ENCODE data around the gene HBZ.

HBZ gene

GRCh38 chr16:114327-114726 lies 38.1 kb upstream of the HBZ start:
- DNase-seq (ENCODE audit: low spot score), result no peak
- no peak for TF ChIP-seq CTCF (IDR thresholded peaks at IDR 0.05; ENCODE audit: extremely low read depth, missing control alignments)

- DNase-seq (ENCODE audit: low spot score), result no peak
- TF ChIP-seq CTCF (IDR thresholded peaks at IDR 0.05; ENCODE audit: extremely low read depth, missing control alignments), result no peak
Measured at GRCh38 chr16:116015-116414, 36.4 kb upstream of the HBZ start.

GRCh38 chr16:117379-118365 lies 34.8 kb upstream of the HBZ start:
- TF ChIP-seq CTCF (IDR thresholded peaks at IDR 0.05; ENCODE audit: extremely low read depth, missing control alignments), result peak; percentile 58
- peak; percentile 56 for DNase-seq (ENCODE audit: low spot score)

- DNase-seq (ENCODE audit: low spot score), result no peak
- no peak for TF ChIP-seq CTCF (IDR thresholded peaks at IDR 0.05; ENCODE audit: extremely low read depth, missing control alignments)
Measured at GRCh38 chr16:118857-119256, 33.6 kb upstream of the HBZ start.

GRCh38 chr16:119295-119694 lies 33.1 kb upstream of the HBZ start:
- no peak for TF ChIP-seq CTCF (IDR thresholded peaks at IDR 0.05; ENCODE audit: extremely low read depth, missing control alignments)
- no peak for DNase-seq (ENCODE audit: low spot score)

GRCh38 chr16:119835-120491 lies 32.5 kb upstream of the HBZ start:
- TF ChIP-seq CTCF (IDR thresholded peaks at IDR 0.05; ENCODE audit: extremely low read depth, missing control alignments), result no peak
- no peak for DNase-seq (ENCODE audit: low spot score)

GRCh38 chr16:120756-121155 lies 31.7 kb upstream of the HBZ start:
- no peak for TF ChIP-seq CTCF (IDR thresholded peaks at IDR 0.05; ENCODE audit: extremely low read depth, missing control alignments)
- no peak for DNase-seq (ENCODE audit: low spot score)

All from GM20000 (cell line).